ENCODE results near the gene OTOS. TPM values are rescaled to one million over a fixed set of nuclear protein-coding genes. Genes with fewer than 3 reads are reported as not detected.

Gene OTOS
- polyA plus RNA-seq, 1 experiment = not detected

GRCh38 chr2:240107477-240107796, 33.0 kb downstream of the OTOS start:
- H3K27ac ChIP-seq (ENCODE audit: low read depth, low read length) = no peak overlapping the region
- H3K27me3 ChIP-seq (ENCODE audit: control insufficient read depth, insufficient read depth, low read length) = peaks cover 9% of the 10 kb centered on the region
- no peaks in the 10 kb centered on the region; the same call in 1 of the 2 replicates for H3K9me3 ChIP-seq (ENCODE audit: control insufficient read depth, insufficient read depth, low read length)
- TF ChIP-seq CTCF (IDR thresholded peaks at IDR 0.05; ENCODE audit: low read depth, low read length) = no peak
- no peak overlapping the region for H3K4me3 ChIP-seq (ENCODE audit: low read depth, low read length)
- POLR2A ChIA-PET = no interaction called here
- CTCF ChIA-PET = no interaction called here
- DNase-seq (ENCODE audit: low read depth, low spot score) = no peak

GRCh38 chr2:240106765-240107476, 33.5 kb downstream of the OTOS start:
- CTCF ChIA-PET = no interaction called here
- Histone ChIP-seq H3K9me3 (ENCODE audit: control insufficient read depth, insufficient read depth, low read length) (no peaks in the 10 kb centered on the region; the same call in 1 of the 2 replicates), H3K4me3 (ENCODE audit: low read depth, low read length) (no peak overlapping the region), H3K27ac (ENCODE audit: low read depth, low read length) (no peak overlapping the region), H3K27me3 (ENCODE audit: control insufficient read depth, insufficient read depth, low read length) (peaks cover 7% of the 10 kb centered on the region)
- TF ChIP-seq CTCF (IDR thresholded peaks at IDR 0.05; ENCODE audit: low read depth, low read length) = no peak
- no peak for DNase-seq (ENCODE audit: low read depth, low spot score)
- POLR2A ChIA-PET = interaction anchor here (0.7 kb wide), 1 partner anchor 975 kb away, joined by 10 read pairs; no protein-coding TSS in a partner anchor

GRCh38 chr2:240105982-240106381, 34.5 kb downstream of the OTOS start:
- ChIA-PET POLR2A (no interaction called here), CTCF (no interaction called here)
- Histone ChIP-seq H3K27me3 (ENCODE audit: control insufficient read depth, insufficient read depth, low read length) (peaks cover under 1% of the 10 kb centered on the region), H3K4me3 (ENCODE audit: low read depth, low read length) (no peak overlapping the region), H3K27ac (ENCODE audit: low read depth, low read length) (no peak overlapping the region), H3K9me3 (ENCODE audit: control insufficient read depth, insufficient read depth, low read length) (no peaks in the 10 kb centered on the region; the same call in 1 of the 2 replicates)
- no peak for DNase-seq (ENCODE audit: low read depth, low spot score)
- TF ChIP-seq CTCF (IDR thresholded peaks at IDR 0.05; ENCODE audit: low read depth, low read length) = no peak

GRCh38 chr2:240103136-240103535, 37.3 kb downstream of the OTOS start:
- CTCF ChIA-PET = no interaction called here
- Histone ChIP-seq H3K27me3 (ENCODE audit: control insufficient read depth, insufficient read depth, low read length) (peaks cover 2% of the 10 kb centered on the region), H3K4me3 (ENCODE audit: low read depth, low read length) (no peak overlapping the region), H3K27ac (ENCODE audit: low read depth, low read length) (no peak overlapping the region), H3K9me3 (ENCODE audit: control insufficient read depth, insufficient read depth, low read length) (no peaks in the 10 kb centered on the region; the same call in 1 of the 2 replicates)
- TF ChIP-seq CTCF (IDR thresholded peaks at IDR 0.05; ENCODE audit: low read depth, low read length) = no peak
- POLR2A ChIA-PET = no interaction called here
- no peak for DNase-seq (ENCODE audit: low read depth, low spot score)

- Histone ChIP-seq H3K4me3 (ENCODE audit: low read depth, low read length) (no peak overlapping the region), H3K9me3 (ENCODE audit: control insufficient read depth, insufficient read depth, low read length) (peaks cover 5% of the 10 kb centered on the region; the same call in 1 of the 2 replicates), H3K27me3 (ENCODE audit: control insufficient read depth, insufficient read depth, low read length) (peaks cover 33% of the 10 kb centered on the region), H3K27ac (ENCODE audit: low read depth, low read length) (no peak overlapping the region)
- TF ChIP-seq CTCF (IDR thresholded peaks at IDR 0.05; ENCODE audit: low read depth, low read length) = no peak
- POLR2A ChIA-PET = no interaction called here
- no peak for DNase-seq (ENCODE audit: low read depth, low spot score)
- CTCF ChIA-PET = interaction anchor here (0.7 to 1.5 kb wide), 3 partner anchors 17 to 47 kb away, joined by 3 to 5 read pairs (median 3); no protein-coding TSS in a partner anchor
Measured at GRCh38 chr2:240098349-240098748, 42.1 kb downstream of the OTOS start.

All from AG04450 (cell line).